Endothelial cell of umbilical vein (primary cell): ENCODE data around the gene MMAA. TPM values are rescaled to one million over a fixed set of nuclear protein-coding genes. Genes with fewer than 3 reads are reported as not detected.

ENCODE experiments used
- BruUV-seq: library from RNA; stranded (reverse); fragments of 400-500 nt; replicated peaks from 2 replicates; lab custom pipeline; 2021; lab: Mats Ljungman, UMichigan
- CTCF ChIA-PET: fragments of 300-600, 350-600 bp; sonication (Branson Sonifier 250); formaldehyde crosslinking; loops from one replicate; lab custom pipeline; 2021; ENCODE audit warnings: antibody characterized with exemption, inconsistent platforms; lab: Charles Lee
- POLR2A ChIA-PET: fragments of 300-600, 350-600 bp; sonication (Branson Sonifier 250); formaldehyde crosslinking; loops from one replicate; lab custom pipeline; 2021; ENCODE audit warnings: antibody characterized with exemption, inconsistent platforms; lab: Charles Lee
- DNase-seq: peaks from one replicate; pipeline ENCODE4 v3.0.0-alpha.2; 2011; ENCODE audit warnings: low read depth, low spot score
- FAIRE-seq: peaks from 2 replicates; lab custom pipeline; 2011; peaks lifted over from hg19 to GRCh38; lab: Jason Lieb, UNC
- H2AFZ ChIP-seq: 2 replicates; pipeline ENCODE4 v1.6.0; 2012; ENCODE audit warnings: low read depth, low read length, control low read depth, inconsistent platforms
- H3K27ac ChIP-seq: 2 replicates; pipeline ENCODE4 v1.5.1; 2011; ENCODE audit warnings: low read depth, mild to moderate bottlenecking, control low read depth, low read length, moderate library complexity; ENCODE audit not compliant: insufficient read depth
- H3K27me3 ChIP-seq, 2 experiments: 2 replicates each; pipeline versions ENCODE4 v1.6.0 to v1.6.1; 2011; ENCODE audit warnings: low read length in 2 of 2, mixed read lengths in 1 of 2; ENCODE audit not compliant: control insufficient read depth in 2 of 2, insufficient read depth in 2 of 2
- H3K36me3 ChIP-seq, 2 experiments: 2 replicates in 1 of 2; 3 replicates in 1 of 2; pipeline ENCODE4 v1.5.1; 2011; ENCODE audit warnings: low read length in 2 of 2, mild to moderate bottlenecking in 1 of 2, moderate library complexity in 1 of 2; ENCODE audit not compliant: control insufficient read depth in 2 of 2, insufficient read depth in 2 of 2; ENCODE audit errors: extremely low read depth in 1 of 2
- H3K4me1 ChIP-seq: 3 replicates; pipeline ENCODE4 v1.5.1; 2011; ENCODE audit warnings: mild to moderate bottlenecking, low read length; ENCODE audit not compliant: control insufficient read depth, insufficient read depth; ENCODE audit errors: extremely low read depth
- H3K4me2 ChIP-seq: 2 replicates; pipeline ENCODE4 v1.6.1; 2011; ENCODE audit warnings: low read length, control low read depth, mixed read lengths; ENCODE audit not compliant: insufficient read depth
- H3K4me3 ChIP-seq, 3 experiments: fragments of 200-600 bp in 1 of 3; sonication (generic), shearing (Covaris generic) in 1 of 3; replicated peaks in 1 of 3; 2 replicates each; pipeline ENCODE4 v1.5.1; 2011 to 2016; ENCODE audit warnings: control low read depth in 3 of 3, low read length in 3 of 3, mild to moderate bottlenecking in 2 of 3, inconsistent platforms in 1 of 3, low read depth in 1 of 3, moderate library complexity in 1 of 3; ENCODE audit not compliant: insufficient read depth in 1 of 3
- H3K79me2 ChIP-seq: 2 replicates; pipeline ENCODE4 v1.6.0; 2012; ENCODE audit warnings: low read length, inconsistent platforms; ENCODE audit not compliant: control insufficient read depth, insufficient read depth
- H3K9ac ChIP-seq: replicated peaks from 2 replicates; pipeline ENCODE3; 2011; ENCODE audit warnings: low read length, control low read depth; ENCODE audit not compliant: insufficient read depth; ENCODE audit errors: extremely low read depth
- H3K9me1 ChIP-seq: replicated peaks from 3 replicates; pipeline ENCODE4 v1.6.0; 2011; ENCODE audit warnings: mild to moderate bottlenecking, low read length; ENCODE audit not compliant: control insufficient read depth, insufficient read depth; ENCODE audit errors: extremely low read depth
- H3K9me3 ChIP-seq: replicated peaks from 2 replicates; pipeline ENCODE4 v1.5.1; 2012; ENCODE audit warnings: low read length, inconsistent platforms; ENCODE audit not compliant: control insufficient read depth, insufficient read depth
- H4K20me1 ChIP-seq: replicated peaks from 2 replicates; pipeline ENCODE3; 2011; ENCODE audit warnings: mild to moderate bottlenecking, low read length; ENCODE audit not compliant: control insufficient read depth, insufficient read depth; ENCODE audit errors: extremely low read depth
- CTCF ChIP-seq, 2 donors: IDR thresholded peaks; 1 replicate in 1 of 2; 2 replicates in 1 of 2; pipeline ENCODE4 v1.5.1; 2011; ENCODE audit warnings: low read length in 2 of 2, mild to moderate bottlenecking in 2 of 2, moderate library complexity in 2 of 2, control low read depth in 1 of 2, inconsistent platforms in 1 of 2, low read depth in 1 of 2; ENCODE audit not compliant: insufficient read depth in 1 of 2; ENCODE audit errors: extremely low read depth in 1 of 2
- EZH2 ChIP-seq: IDR thresholded peaks from 2 replicates; pipeline ENCODE4 v1.6.1; 2012; ENCODE audit warnings: borderline replicate concordance, low read depth, mild to moderate bottlenecking, moderate library complexity, low read length, inconsistent platforms; ENCODE audit not compliant: severe bottlenecking
- FOS ChIP-seq: IDR thresholded peaks from 2 replicates; pipeline ENCODE4 v1.6.1; 2011; ENCODE audit warnings: mild to moderate bottlenecking, low read length, moderate library complexity, borderline replicate concordance; ENCODE audit not compliant: insufficient read depth
- GATA2 ChIP-seq: IDR thresholded peaks from 2 replicates; pipeline ENCODE4 v1.7.0; 2011; ENCODE audit warnings: low read depth, mild to moderate bottlenecking, moderate library complexity, mixed read lengths, low read length; ENCODE audit not compliant: insufficient read length, insufficient read depth
- JUN ChIP-seq: IDR thresholded peaks from 2 replicates; pipeline ENCODE4 v1.6.1; 2011; ENCODE audit warnings: borderline replicate concordance, low read depth; ENCODE audit not compliant: insufficient read length, insufficient read depth
- MAX ChIP-seq: IDR thresholded peaks from 2 replicates; pipeline ENCODE4 v1.6.1; 2011; ENCODE audit not compliant: insufficient read depth, insufficient read length
- MYC ChIP-seq: IDR thresholded peaks from one replicate; pipeline ENCODE4 v1.6.1; 2011; ENCODE audit warnings: mild to moderate bottlenecking, low read depth, low read length
- POLR2A ChIP-seq: IDR thresholded peaks from 2 replicates; pipeline ENCODE4 v1.6.1; 2012; ENCODE audit warnings: low read depth, mild to moderate bottlenecking, control low read depth, low read length
- POLR2AphosphoS5 ChIP-seq: IDR thresholded peaks from 2 replicates; pipeline ENCODE4 v1.6.1; 2012; ENCODE audit warnings: low read depth, mild to moderate bottlenecking, control low read depth, low read length, moderate library complexity; ENCODE audit not compliant: insufficient read depth
- dilution Hi-C: fragments of 300-500 bp; cut with MboI; formaldehyde crosslinking; loops from one replicate; pipeline ENCODE4 v1.15.0; 2019; ENCODE audit warnings: low sequenced_read_pairs; ENCODE audit not compliant: extremely low pct_ligation_motif_present
- intact Hi-C: fragments of 100-400 bp; cut with micrococcal nuclease; formaldehyde crosslinking; loops from one replicate; pipeline ENCODE4 v1.10.0; 2022
- polyA plus RNA-seq, 4 experiments: library from polyadenylated mRNA; depleted of rRNA in 3 of 4; stranded (reverse) in 3 of 4; unstranded in 1 of 4; fragments of >200 nt; gene quantifications; 2 replicates each; pipeline versions ENCODE4 v1.2.1 to v1.2.3, GENCODE V29; 2011 to 2012; ENCODE audit warnings: missing spikeins in 1 of 4
- total RNA-seq: library from RNA; stranded (reverse); gene quantifications from 2 replicates; pipeline ENCODE4 v1.2.3, GENCODE V29; 2021

Gene MMAA
- total and polyA plus RNA-seq, 2 donors (not counting 3 experiments of a cell fraction or from before 2014, with no cell fraction given), result 2.2 to 5.1 TPM

GRCh38 chr4:145623831-145624230 is 4.6 kb downstream of the MMAA start:
- H2AFZ ChIP-seq, result peak overlapping the region; percentile 46
- dilution Hi-C loops, result no loop called here
- peak; percentile 87 for FAIRE-seq
- no peaks in the 10 kb centered on the region for H3K79me2 ChIP-seq
- peaks cover 24% of the 10 kb centered on the region for H3K4me1 ChIP-seq
- TF ChIP-seq GATA2 (no peak), POLR2AphosphoS5 (peak; percentile 33), EZH2 (no peak), JUN (peak; percentile 54), POLR2A (no peak), MAX (no peak), MYC (no peak), CTCF (IDR thresholded peaks at IDR 0.05; ENCODE audit: extremely low read depth in 1 of 2, insufficient read depth in 1 of 2, low read depth in 1 of 2, low read length in 2 of 2) (no peak), FOS (peak; percentile 81)
- H3K9ac ChIP-seq, result no peak overlapping the region
- no peaks in the 10 kb centered on the region for H4K20me1 ChIP-seq
- peak; percentile 53 for DNase-seq
- no peaks in the 10 kb centered on the region for H3K9me3 ChIP-seq
- ChIA-PET POLR2A (no interaction called here), CTCF (interaction anchor here (0.8 to 1.8 kb wide), 13 partner anchors 9 to 468 kb away, joined by 3 to 7 read pairs (median 3); partner anchors contain the start of gene C4orf51)
- no peaks in the 10 kb centered on the region for H3K9me1 ChIP-seq
- H3K27ac ChIP-seq, result peak overlapping the region; percentile 67
- H3K36me3 ChIP-seq, result no peaks in the 10 kb centered on the region
- intact Hi-C loops, result loop anchor here (10.0 kb wide), 1 partner anchor 551 kb away; the partner anchor contains the start of gene LSM6
- no peak overlapping the region for H3K4me2 ChIP-seq
- H3K4me3 ChIP-seq, result no peak overlapping the region
- H3K27me3 ChIP-seq, result no peaks in the 10 kb centered on the region
- no TSS peak for BruUV-seq
